B cell (primary cell): ENCODE data around the gene ZNF493. TPM values are rescaled to one million over a fixed set of nuclear protein-coding genes. Genes with fewer than 3 reads are reported as not detected.

ENCODE experiments used
- ATAC-seq: fragments of 200-7000 bp; cut with Tn5 transposase; one replicate; pipeline ENCODE4 v1.10.0; 2021; ENCODE audit warnings: low read depth, mild to moderate bottlenecking, moderate number of reproducible peaks, moderate library complexity
- CTCF ChIA-PET: fragments of 350-600 bp; sonication (Branson Sonifier 250); formaldehyde crosslinking; loops from one replicate; lab custom pipeline; 2021; ENCODE audit warnings: antibody characterized with exemption, inconsistent platforms; lab: Charles Lee
- POLR2A ChIA-PET: fragments of 350-600 bp; sonication (Branson Sonifier 250); formaldehyde crosslinking; loops from one replicate; lab custom pipeline; 2021; ENCODE audit warnings: antibody characterized with exemption; lab: Charles Lee
- DNase-seq: peaks from one replicate; pipeline ENCODE4 v3.0.0; 2013
- H2AFZ ChIP-seq: 2 replicates; pipeline ENCODE4 v1.6.1; 2012; ENCODE audit warnings: mild to moderate bottlenecking, low read depth, low read length; ENCODE audit not compliant: insufficient read depth, poor library complexity, severe bottlenecking
- H3K27ac ChIP-seq, 2 donors: 1 replicate in 1 of 2; 2 replicates in 1 of 2; pipeline ENCODE4 v1.5.1; 2012 to 2013; ENCODE audit warnings: low read length in 2 of 2, mild to moderate bottlenecking in 2 of 2, moderate library complexity in 1 of 2
- H3K27me3 ChIP-seq, 4 experiments: fragments of 200-600 bp in 1 of 4; sonication (generic) in 1 of 4; replicated peaks in 1 of 4; 1 replicate in 2 of 4; 2 replicates in 2 of 4; pipeline versions ENCODE4 v1.6.1 to v1.7.0; 2013 to 2016; ENCODE audit warnings: low read length in 3 of 4, mild to moderate bottlenecking in 2 of 4, mixed read lengths in 1 of 4, moderate library complexity in 1 of 4; ENCODE audit not compliant: insufficient read depth in 4 of 4, control insufficient read depth in 3 of 4; ENCODE audit errors: control extremely low read depth in 1 of 4
- H3K36me3 ChIP-seq, 2 experiments: replicated peaks in 1 of 2; 1 replicate in 1 of 2; 2 replicates in 1 of 2; pipeline versions ENCODE4 v1.6.1 to v1.7.1; 2013; ENCODE audit warnings: low read length in 1 of 2; ENCODE audit not compliant: insufficient read depth in 2 of 2, control insufficient read depth in 1 of 2; ENCODE audit errors: control extremely low read depth in 1 of 2, extremely low read depth in 1 of 2
- H3K4me1 ChIP-seq, 2 donors: fragments of 200-600 bp in 1 of 2; sonication (generic) in 1 of 2; 1 replicate in 1 of 2; 2 replicates in 1 of 2; pipeline versions ENCODE4 v1.5.1 to v1.6.1; 2013 to 2017; ENCODE audit warnings: low read length in 2 of 2; ENCODE audit not compliant: control insufficient read depth in 2 of 2, insufficient read depth in 2 of 2
- H3K4me2 ChIP-seq: replicated peaks from 2 replicates; pipeline ENCODE3; 2012; ENCODE audit warnings: mild to moderate bottlenecking, low read depth, low read length; ENCODE audit not compliant: poor library complexity, severe bottlenecking
- H3K4me3 ChIP-seq, 5 experiments: fragments of 200-600 bp in 1 of 5; sonication (generic) in 1 of 5; 1 replicate in 3 of 5; 2 replicates in 2 of 5; pipeline versions ENCODE4 v1.5.1 to v1.7.0; 2011 to 2016; ENCODE audit warnings: low read length in 4 of 5, mild to moderate bottlenecking in 4 of 5, low read depth in 2 of 5, control low read depth in 1 of 5, moderate library complexity in 1 of 5; ENCODE audit not compliant: insufficient read depth in 1 of 5; ENCODE audit errors: control extremely low read depth in 1 of 5, extremely low read depth in 1 of 5
- H3K79me2 ChIP-seq: fragments of 200-600 bp; sonication (generic); one replicate; pipeline ENCODE4 v1.6.0; 2016; ENCODE audit warnings: low read length; ENCODE audit not compliant: control insufficient read depth, insufficient read depth
- H3K9ac ChIP-seq: fragments of 200-600 bp; sonication (generic); 2 replicates; pipeline ENCODE4 v1.6.1; 2017; ENCODE audit warnings: mild to moderate bottlenecking, low read length, moderate library complexity
- H3K9me3 ChIP-seq, 3 donors: one replicate each; pipeline versions ENCODE4 v1.6.1 to v1.7.1; 2013; ENCODE audit warnings: low read length in 2 of 3; ENCODE audit not compliant: control insufficient read depth in 2 of 3, insufficient read depth in 1 of 3; ENCODE audit errors: control extremely low read depth in 1 of 3
- H4K20me1 ChIP-seq: 2 replicates; pipeline ENCODE4 v1.6.0; 2012; ENCODE audit warnings: mild to moderate bottlenecking, low read length; ENCODE audit not compliant: insufficient read depth, control insufficient read depth, poor library complexity, severe bottlenecking
- H3K27ac Mint-ChIP-seq: one replicate; pipeline ENCODE4 v1.8.0; 2021; ENCODE audit warnings: mixed read lengths
- H3K27me3 Mint-ChIP-seq: one replicate; pipeline ENCODE4 v1.8.0; 2021; ENCODE audit warnings: mixed read lengths
- H3K4me1 Mint-ChIP-seq: one replicate; pipeline ENCODE4 v1.8.0; 2021; ENCODE audit warnings: mixed read lengths
- H3K4me3 Mint-ChIP-seq: one replicate; pipeline ENCODE4 v1.8.0; 2021; ENCODE audit warnings: mixed read lengths
- H3K9me3 Mint-ChIP-seq: one replicate; pipeline ENCODE4 v1.8.0; 2022; ENCODE audit warnings: mixed read lengths; ENCODE audit not compliant: insufficient read depth
- CTCF ChIP-seq: fragments of 200-600 bp; IDR thresholded peaks from one replicate; pipeline ENCODE4 v1.8.0; 2022; ENCODE audit warnings: antibody characterized with exemption, mild to moderate bottlenecking
- EZH2 ChIP-seq: IDR thresholded peaks from 2 replicates; pipeline ENCODE4 v1.6.1; 2012; ENCODE audit warnings: borderline replicate concordance, low read depth, mild to moderate bottlenecking, moderate library complexity, low read length; ENCODE audit not compliant: insufficient read depth, poor library complexity, severe bottlenecking
- WGBS: methylation state at CpG from one replicate; pipeline ENCODE4 v1.1.5; 2013; ENCODE audit warnings: missing lambda C conversion rate; ENCODE audit not compliant: insufficient coverage; 5-methylcytosine and 5-hydroxymethylcytosine counted together
- intact Hi-C: fragments of 100-400 bp; cut with micrococcal nuclease; formaldehyde crosslinking; loops from one replicate; pipeline ENCODE4 v1.10.0; 2022
- polyA plus RNA-seq: library from polyadenylated mRNA; depleted of rRNA; stranded (reverse); fragments of >200 nt; gene quantifications from 2 replicates; pipeline ENCODE4 v1.2.3, GENCODE V29; 2012
- total RNA-seq, 2 donors: library from RNA; stranded (reverse); fragments of 120-200 nt in 1 of 2; gene quantifications; 1 replicate in 1 of 2; 2 replicates in 1 of 2; pipeline versions ENCODE4 v1.2.3 to v1.2.4, GENCODE V29; 2013 to 2022

ZNF493 gene
- total and polyA plus RNA-seq, 2 donors (not counting 1 experiment from before 2014, with no cell fraction given): 11.2 to 85.3 TPM

GRCh38 chr19:21466627-21467026 is 69.7 kb downstream of the ZNF493 start:
- no peak overlapping the region for H3K9ac ChIP-seq
- Mint-ChIP-seq H3K9me3 (no peaks in the 10 kb centered on the region), H3K4me1 (peaks cover 6% of the 10 kb centered on the region), H3K4me3 (no peak overlapping the region), H3K27me3 (no peaks in the 10 kb centered on the region), H3K27ac (no peak overlapping the region)
- peaks cover 0 to 10% of the 10 kb centered on the region in 2 donors for H3K4me1 ChIP-seq
- no peak overlapping the region for H2AFZ ChIP-seq
- no peak for TF ChIP-seq CTCF
- no peak for TF ChIP-seq EZH2
- WGBS: 92% methylated on average over 6 of the region's 8 CpGs
- ATAC-seq (no peak), DNase-seq (no peak)
- no peaks in the 10 kb centered on the region for H3K79me2 ChIP-seq
- H3K4me3 ChIP-seq: no peak overlapping the region
- H4K20me1 ChIP-seq: no peaks in the 10 kb centered on the region
- ChIA-PET CTCF (no interaction called here), POLR2A (no interaction called here)
- H3K27ac ChIP-seq: no peak overlapping the region
- intact Hi-C loops: no loop called here
- H3K4me2 ChIP-seq: no peak overlapping the region
- H3K36me3 ChIP-seq: no peaks in the 10 kb centered on the region
- peaks cover 0 to 12% (median 0%) of the 10 kb centered on the region in 4 experiments for H3K27me3 ChIP-seq
- H3K9me3 ChIP-seq: peaks cover 0 to 34% (median 0%) of the 10 kb centered on the region in 3 donors

GRCh38 chr19:21468791-21469190 is 71.9 kb downstream of the ZNF493 start:
- CTCF ChIA-PET: interaction anchor here (1.2 kb wide), 1 partner anchor 266 kb away, joined by 3 read pairs; no protein-coding TSS in a partner anchor

More at GRCh38 chr19:21468791-21469190, 71.9 kb downstream of the ZNF493 start:
- no peak overlapping the region for H3K27ac Mint-ChIP-seq
- peaks cover 0 to 2% of the 10 kb centered on the region in 2 donors for H3K4me1 ChIP-seq
- no peak overlapping the region for H3K4me2 ChIP-seq
- no peaks in the 10 kb centered on the region for H3K27me3 Mint-ChIP-seq
- H3K9me3 ChIP-seq: peaks cover 0 to 19% (median 0%) of the 10 kb centered on the region in 3 donors
- peaks cover 0 to 2% (median 0%) of the 10 kb centered on the region in 4 experiments for H3K27me3 ChIP-seq
- DNase-seq (no peak), ATAC-seq (no peak)
- POLR2A ChIA-PET: no interaction called here
- 66% methylated on average over 2 of the region's 5 CpGs for WGBS
- no peaks in the 10 kb centered on the region for H4K20me1 ChIP-seq
- no peaks in the 10 kb centered on the region for H3K36me3 ChIP-seq
- H3K9ac ChIP-seq: no peak overlapping the region
- H3K4me3 ChIP-seq: no peak overlapping the region
- H3K9me3 Mint-ChIP-seq: no peaks in the 10 kb centered on the region
- H3K4me1 Mint-ChIP-seq: peaks cover 3% of the 10 kb centered on the region
- no peak overlapping the region for H2AFZ ChIP-seq
- TF ChIP-seq CTCF (no peak), EZH2 (no peak)
- H3K79me2 ChIP-seq: no peaks in the 10 kb centered on the region
- intact Hi-C loops: no loop called here
- H3K27ac ChIP-seq: no peak overlapping the region
- H3K4me3 Mint-ChIP-seq: no peak overlapping the region
